ENCODE measurements around the gene GALC. TPM values are rescaled to one million over a fixed set of nuclear protein-coding genes. Genes with fewer than 3 reads are reported as not detected.

GALC gene
- total and polyA plus RNA-seq, 9 of the 15 experiments (the other 6 are each of a cell fraction or from before 2014, with no cell fraction given), result 1.6 to 15.0 (median 7.3) TPM

- TF ChIP-seq CREB1 (IDR thresholded peaks at IDR 0.05), result no peak
- TF ChIP-seq CREB1 (CRISPR knock-in tag; IDR thresholded peaks at IDR 0.05), result peak; percentile 29; the same call in 1 of the 2 replicates
- no peak for TF ChIP-seq ZNF324 (CRISPR knock-in tag; IDR thresholded peaks at IDR 0.05)
- TF ChIP-seq ZNF764 (CRISPR knock-in tag; IDR thresholded peaks at IDR 0.05; ENCODE audit: low read depth), result no peak
- no peak for TF ChIP-seq FOXK1 (CRISPR knock-in tag; IDR thresholded peaks at IDR 0.05; ENCODE audit: borderline replicate concordance)
- peak; percentile 71; the same call in 1 of the 2 replicates for TF ChIP-seq CEBPG (CRISPR knock-in tag; IDR thresholded peaks at IDR 0.05)
- TF ChIP-seq CEBPG (tag; conservative IDR thresholded peaks at IDR 0.05 in 1 of 2, IDR thresholded peaks at IDR 0.05 in 1 of 2), result no peak
- TF ChIP-seq ASH1L (IDR thresholded peaks at IDR 0.05; ENCODE audit: borderline replicate concordance, low read depth, partially characterized antibody), result no peak
- TF ChIP-seq ETS1 (conservative IDR thresholded peaks at IDR 0.05; ENCODE audit: control insufficient read depth, low read depth, low read length), result no peak
- TF ChIP-seq ATF4 (CRISPR knock-in tag; IDR thresholded peaks at IDR 0.05), result 0 out of 2 replicates have a peak, but pooled peaks have one; percentile 17
Measured at GRCh38 chr14:87994974-87995373, 2.0 kb upstream of the GALC start (continued).
